GM18505 (cell line): Measurements from ENCODE around the gene ITGA11.

Experiments used
- ATAC-seq: cut with Tn5 transposase; IDR thresholded peaks from one replicate; pipeline ENCODE4 v1.9.1; 2021; ENCODE audit not compliant: unreplicated experiment
- POLR2A ChIP-seq: IDR thresholded peaks from 4 replicates; pipeline ENCODE4 v1.6.1; 2011; ENCODE audit warnings: borderline replicate concordance; ENCODE audit not compliant: insufficient read depth, insufficient read length; ENCODE audit errors: extremely low read depth

The ITGA11 gene

GRCh38 chr15:68313501-68314410, 118.2 kb downstream of the ITGA11 start:
- no peak for TF ChIP-seq POLR2A
- ATAC-seq = no peak

GRCh38 chr15:68312701-68313204, 119.2 kb downstream of the ITGA11 start:
- TF ChIP-seq POLR2A = no peak
- no peak for ATAC-seq

GRCh38 chr15:68311859-68312557, 120.0 kb downstream of the ITGA11 start:
- no peak for ATAC-seq
- TF ChIP-seq POLR2A = no peak

- TF ChIP-seq POLR2A = no peak
Measured at GRCh38 chr15:68311464-68311835, 120.5 kb downstream of the ITGA11 start.

GRCh38 chr15:68310804-68311463, 121.0 kb downstream of the ITGA11 start:
- no peak for ATAC-seq
- TF ChIP-seq POLR2A = no peak

More at GRCh38 chr15:68311464-68311835, 120.5 kb downstream of the ITGA11 start:
- no peak for ATAC-seq

GRCh38 chr15:68310178-68310803, 121.7 kb downstream of the ITGA11 start:
- ATAC-seq = no peak
- TF ChIP-seq POLR2A = no peak

GRCh38 chr15:68309024-68309423, 122.9 kb downstream of the ITGA11 start:
- TF ChIP-seq POLR2A = no peak
- ATAC-seq = no peak

GRCh38 chr15:68307131-68307928, 124.6 kb downstream of the ITGA11 start:
- no peak for ATAC-seq
- no peak for TF ChIP-seq POLR2A

- ATAC-seq = no peak
- no peak for TF ChIP-seq POLR2A
Measured at GRCh38 chr15:68305420-68305871, 126.5 kb downstream of the ITGA11 start.

GRCh38 chr15:68304589-68305337, 127.2 kb downstream of the ITGA11 start:
- no peak for TF ChIP-seq POLR2A
- no peak for ATAC-seq

GRCh38 chr15:68303560-68304436, 128.2 kb downstream of the ITGA11 start:
- no peak for TF ChIP-seq POLR2A
- ATAC-seq = no peak

GRCh38 chr15:68303134-68303533, 128.8 kb downstream of the ITGA11 start:
- no peak for ATAC-seq
- TF ChIP-seq POLR2A = no peak
